WI38 (cell line): Measurements from ENCODE around the gene GJA3.

Experiments
- H3K4me3 ChIP-seq: 2 replicates; pipeline ENCODE4 v1.5.1; 2011; ENCODE audit warnings: low read depth, mild to moderate bottlenecking, control low read depth, low read length
- CTCF ChIP-seq: IDR thresholded peaks from 2 replicates; pipeline ENCODE4 v1.5.1; 2012; ENCODE audit warnings: low read depth, mild to moderate bottlenecking, control low read depth, low read length

The GJA3 gene

GRCh38 chr13:20173116-20173746 is 12.4 kb upstream of the GJA3 start:
- H3K4me3 ChIP-seq, result no peak overlapping the region
- TF ChIP-seq CTCF, result no peak

DNA sequence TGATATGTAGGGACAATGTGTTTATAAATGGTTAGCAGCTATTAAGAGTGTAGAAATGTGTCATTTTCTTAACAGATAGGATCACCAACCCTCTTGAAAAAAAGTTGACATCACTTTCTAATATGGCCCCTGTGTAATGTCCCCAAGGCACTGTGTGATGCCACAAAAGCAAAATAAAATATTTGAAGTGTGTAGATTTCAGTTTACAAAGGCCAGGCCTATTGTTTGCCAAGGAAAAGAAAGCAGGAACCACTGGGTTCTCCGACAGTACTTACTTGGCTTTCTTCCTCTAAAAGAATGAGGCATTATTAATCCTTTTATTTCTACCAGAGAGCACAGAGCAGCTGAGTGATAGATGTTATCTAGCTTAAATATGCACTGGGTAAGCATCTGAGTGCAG is 10.5 kb upstream of the GJA3 start:
- no peak for TF ChIP-seq CTCF
- H3K4me3 ChIP-seq, result no peak overlapping the region

- no peak overlapping the region for H3K4me3 ChIP-seq
- no peak for TF ChIP-seq CTCF
Observed at GRCh38 chr13:20170921-20171320, 10.1 kb upstream of the GJA3 start.

GRCh38 chr13:20168396-20168795 is 7.5 kb upstream of the GJA3 start:
- H3K4me3 ChIP-seq, result no peak overlapping the region
- no peak for TF ChIP-seq CTCF

- no peak overlapping the region for H3K4me3 ChIP-seq
- TF ChIP-seq CTCF, result no peak
Observed at GRCh38 chr13:20165417-20166257, 4.8 kb upstream of the GJA3 start.

DNA sequence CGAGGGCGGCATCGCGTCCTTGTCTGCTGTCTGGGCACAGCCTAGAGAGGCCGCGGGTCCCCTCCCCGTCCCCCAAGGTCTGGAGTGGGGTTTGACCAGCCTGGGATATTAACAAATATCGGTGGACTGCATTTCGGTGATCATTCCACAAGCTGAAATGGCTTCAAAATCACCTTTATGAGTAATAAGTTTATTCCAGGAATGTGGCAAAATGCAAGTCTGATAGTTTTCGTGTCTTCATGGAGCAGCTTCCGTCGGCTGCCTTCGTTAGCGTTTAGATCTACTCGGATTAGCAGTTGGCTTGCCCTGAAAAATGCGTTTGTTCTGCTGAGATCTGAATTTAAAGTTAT is 1.1 kb upstream of the GJA3 start:
- peak overlapping the region; percentile 65; the same call in 1 of the 2 replicates for H3K4me3 ChIP-seq
- no peak for TF ChIP-seq CTCF

DNA sequence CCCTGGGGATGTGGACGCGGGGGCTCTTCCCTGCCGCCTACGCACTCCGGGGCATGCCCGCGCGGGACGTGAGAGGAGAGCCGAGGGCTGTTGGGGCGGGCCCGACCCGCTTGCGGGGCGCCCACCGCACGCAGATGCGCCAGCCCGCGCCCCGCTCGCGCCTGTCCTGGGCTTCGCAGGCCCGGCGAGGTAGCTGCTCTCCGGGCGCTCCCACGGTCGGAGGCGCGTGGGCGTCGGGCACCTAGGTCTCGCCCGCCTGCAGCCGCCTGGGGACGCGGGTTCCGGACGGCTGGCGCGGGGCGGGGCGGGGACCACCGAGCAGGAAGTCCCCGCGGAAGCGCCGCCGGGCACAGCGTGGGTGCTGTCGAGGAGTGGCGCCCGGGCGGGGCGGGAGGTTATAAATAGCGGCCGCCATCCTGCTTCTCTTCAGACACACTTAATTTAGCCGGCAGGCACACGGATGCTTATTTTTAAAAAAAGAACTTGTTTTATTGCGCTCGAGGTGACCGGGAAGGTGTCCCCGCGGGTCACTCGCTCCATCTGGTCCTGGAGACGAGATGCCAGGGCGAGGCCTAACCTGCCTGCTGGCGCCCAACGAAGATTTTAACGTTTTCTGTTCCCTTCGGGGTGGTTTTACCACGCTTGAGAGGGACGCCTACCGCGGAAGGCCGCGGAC is 561 bp upstream of the GJA3 start:
- no peak for TF ChIP-seq CTCF
- peak overlapping the region; percentile 65 for H3K4me3 ChIP-seq
